SK-N-SH (cell line): ENCODE measurements around the gene LTBP1. TPM values are rescaled to one million over a fixed set of nuclear protein-coding genes. Genes with fewer than 3 reads are reported as not detected.
"Not testable (repeated sequence)": the region's sequence is repeated elsewhere in the genome, so short reads cannot be mapped to it uniquely, and the experiment has no call there.

Experiments
- CTCF ChIA-PET: fragments of 300-600, 350-600 bp; formaldehyde crosslinking; extraction: SDS; loops from one replicate; lab custom pipeline; 2021; lab: Yijun Ruan, JAX
- POLR2A ChIA-PET: fragments of 350-600 bp; sonication (Branson Sonifier 250); formaldehyde crosslinking; extraction: SDS; loops from one replicate; lab custom pipeline; 2020; ENCODE audit warnings: antibody characterized with exemption, inconsistent platforms; lab: Yijun Ruan, JAX
- DNase-seq: peaks from one replicate; pipeline ENCODE4 v3.0.0; 2012
- H2AFZ ChIP-seq: fragments of 200-600 bp; sonication (generic); 2 replicates; pipeline ENCODE4 v1.8.1; 2016; ENCODE audit warnings: antibody characterized with exemption, mild to moderate bottlenecking, low read depth
- H3F3A ChIP-seq: fragments of 200-600 bp; sonication (generic); replicated peaks from 2 replicates; pipeline ENCODE3; 2016; ENCODE audit warnings: antibody characterized with exemption, mild to moderate bottlenecking; ENCODE audit not compliant: insufficient read depth
- H3K27ac ChIP-seq, 2 experiments: fragments of 200-500 bp in 1 of 2; fragments of 200-600 bp in 1 of 2; sonication (Bioruptor generic) in 1 of 2; sonication (generic), shearing (Covaris generic) in 1 of 2; 2 replicates each; pipeline versions ENCODE4 v1.5.1 to v1.6.1; 2014 to 2016; ENCODE audit warnings: low read depth in 2 of 2, inconsistent platforms in 1 of 2, low read length in 1 of 2, mild to moderate bottlenecking in 1 of 2, mixed read lengths in 1 of 2
- H3K27me3 ChIP-seq: fragments of 200-600 bp; sonication (generic), shearing (Covaris generic); 2 replicates; pipeline ENCODE4 v1.6.1; 2016; ENCODE audit warnings: mixed run types; ENCODE audit not compliant: insufficient read depth
- H3K36me3 ChIP-seq, 2 experiments: fragments of 200-500 bp in 1 of 2; fragments of 200-600 bp in 1 of 2; sonication (Bioruptor generic) in 1 of 2; sonication (generic) in 1 of 2; replicated peaks in 1 of 2; 2 replicates each; pipeline versions ENCODE3 to v1.5.1; 2014 to 2016; ENCODE audit warnings: low read length in 1 of 2, mild to moderate bottlenecking in 1 of 2; ENCODE audit not compliant: insufficient read depth in 2 of 2, control insufficient read depth in 1 of 2
- H3K4me1 ChIP-seq, 2 experiments: fragments of 200-500 bp in 1 of 2; fragments of 200-600 bp in 1 of 2; sonication (Bioruptor generic) in 1 of 2; sonication (generic), shearing (Covaris generic) in 1 of 2; 2 replicates each; pipeline versions ENCODE4 v1.5.1 to v1.6.1; 2014 to 2016; ENCODE audit warnings: low read depth in 1 of 2, low read length in 1 of 2, mixed run types in 1 of 2; ENCODE audit not compliant: insufficient read depth in 2 of 2, control insufficient read depth in 1 of 2
- H3K4me2 ChIP-seq: fragments of 200-600 bp; sonication (generic), shearing (Covaris generic); 2 replicates; pipeline ENCODE4 v1.6.1; 2017; ENCODE audit warnings: mixed run types
- H3K4me3 ChIP-seq, 2 experiments: fragments of 200-500 bp in 1 of 2; fragments of 200-600 bp in 1 of 2; sonication (Bioruptor generic) in 1 of 2; sonication (generic), shearing (Covaris generic) in 1 of 2; 2 replicates each; pipeline versions ENCODE4 v1.5.1 to v1.8.1; 2014 to 2016; ENCODE audit warnings: low read depth in 2 of 2, inconsistent platforms in 1 of 2, low read length in 1 of 2, mild to moderate bottlenecking in 1 of 2, mixed read lengths in 1 of 2, moderate library complexity in 1 of 2
- H3K79me2 ChIP-seq: fragments of 200-600 bp; sonication (generic); 2 replicates; pipeline ENCODE4 v1.8.1; 2017; ENCODE audit warnings: mild to moderate bottlenecking; ENCODE audit not compliant: insufficient read depth
- H3K9ac ChIP-seq: fragments of 200-600 bp; sonication (generic); 2 replicates; pipeline ENCODE4 v1.6.1; 2017; ENCODE audit warnings: mixed run types
- H3K9me2 ChIP-seq: fragments of 200-600 bp; sonication (generic); 2 replicates; pipeline ENCODE4 v1.6.1; 2017; ENCODE audit warnings: mixed run types
- H3K9me3 ChIP-seq: fragments of 200-600 bp; sonication (generic); 2 replicates; pipeline ENCODE4 v1.6.1; 2017; ENCODE audit warnings: mixed run types, mild to moderate bottlenecking, moderate library complexity
- H4K20me1 ChIP-seq: fragments of 200-600 bp; sonication (generic); 2 replicates; pipeline ENCODE4 v1.6.1; 2017; ENCODE audit warnings: mild to moderate bottlenecking, mixed run types; ENCODE audit not compliant: insufficient read depth
- MXI1 ChIP-seq: IDR thresholded peaks from 2 replicates; pipeline ENCODE4 v1.6.1; 2012; ENCODE audit warnings: mild to moderate bottlenecking, low read depth, low read length, improper control_type of control experiment
- PBX3 ChIP-seq: IDR thresholded peaks from 2 replicates; pipeline ENCODE4; 2012
- TCF12 ChIP-seq: IDR thresholded peaks from 2 replicates; pipeline ENCODE4 v1.4.0; 2012
- WGBS: methylation state at CpG from one replicate; pipeline ENCODE4 v1.1.6; 2017; ENCODE audit warnings: low lambda C conversion rate; 5-methylcytosine and 5-hydroxymethylcytosine counted together
- polyA plus RNA-seq, 3 experiments: library from polyadenylated mRNA; depleted of rRNA; stranded (reverse); fragments of >200 nt; gene quantifications; 2 replicates each; pipeline ENCODE4 v1.2.3, GENCODE V29; 2012
- TF ChIP-seq, protein P1 (sequence below): IDR thresholded peaks from 2 replicates; pipeline ENCODE4 v1.4.0; 2012; ENCODE audit warnings: low read depth, borderline replicate concordance

LTBP1 gene
- polyA plus RNA-seq, 1 of the 3 experiments (the other 2 are of a cell fraction): 467 TPM

GRCh38 chr2:32915694-32916093, 31.1 kb upstream of the LTBP1 start:
- WGBS: 50% methylated on average over 1 of the region's 1 CpG
- TF ChIP-seq MXI1: no peak
- TF ChIP-seq, protein P1, sequence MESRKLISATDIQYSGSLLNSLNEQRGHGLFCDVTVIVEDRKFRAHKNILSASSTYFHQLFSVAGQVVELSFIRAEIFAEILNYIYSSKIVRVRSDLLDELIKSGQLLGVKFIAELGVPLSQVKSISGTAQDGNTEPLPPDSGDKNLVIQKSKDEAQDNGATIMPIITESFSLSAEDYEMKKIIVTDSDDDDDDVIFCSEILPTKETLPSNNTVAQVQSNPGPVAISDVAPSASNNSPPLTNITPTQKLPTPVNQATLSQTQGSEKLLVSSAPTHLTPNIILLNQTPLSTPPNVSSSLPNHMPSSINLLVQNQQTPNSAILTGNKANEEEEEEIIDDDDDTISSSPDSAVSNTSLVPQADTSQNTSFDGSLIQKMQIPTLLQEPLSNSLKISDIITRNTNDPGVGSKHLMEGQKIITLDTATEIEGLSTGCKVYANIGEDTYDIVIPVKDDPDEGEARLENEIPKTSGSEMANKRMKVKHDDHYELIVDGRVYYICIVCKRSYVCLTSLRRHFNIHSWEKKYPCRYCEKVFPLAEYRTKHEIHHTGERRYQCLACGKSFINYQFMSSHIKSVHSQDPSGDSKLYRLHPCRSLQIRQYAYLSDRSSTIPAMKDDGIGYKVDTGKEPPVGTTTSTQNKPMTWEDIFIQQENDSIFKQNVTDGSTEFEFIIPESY: no peak
- Histone ChIP-seq H3K27me3 (no peaks in the 10 kb centered on the region), H3K36me3 (no peaks in the 10 kb centered on the region), H3F3A (no peaks in the 10 kb centered on the region), H3K9me3 (no peaks in the 10 kb centered on the region), H3K4me3 (no peak overlapping the region), H3K4me1 (no peaks in the 10 kb centered on the region), H3K9ac (no peak overlapping the region), H3K4me2 (no peak overlapping the region), H3K9me2 (no peaks in the 10 kb centered on the region), H3K27ac (no peak overlapping the region), H4K20me1 (no peaks in the 10 kb centered on the region), H3K79me2 (no peaks in the 10 kb centered on the region), H2AFZ (no peak overlapping the region)
- CTCF ChIA-PET: no interaction called here
- POLR2A ChIA-PET: no interaction called here
- no peak for DNase-seq

GRCh38 chr2:32918774-32919173, 28.0 kb upstream of the LTBP1 start:
- H3K27me3 ChIP-seq: no peaks in the 10 kb centered on the region
- WGBS: 35% methylated on average over 6 of the region's 6 CpGs
- no peaks in the 10 kb centered on the region for H3K9me2 ChIP-seq
- H3K9ac ChIP-seq: no peak overlapping the region; the same call in 1 of the 2 replicates
- H3K4me1 ChIP-seq: no peaks in the 10 kb centered on the region
- no peak overlapping the region for H3K4me3 ChIP-seq
- ChIA-PET POLR2A (no interaction called here), CTCF (no interaction called here)
- H3K79me2 ChIP-seq: no peaks in the 10 kb centered on the region
- peak overlapping the region; percentile 32 for H2AFZ ChIP-seq
- H3F3A ChIP-seq: no peaks in the 10 kb centered on the region
- no peaks in the 10 kb centered on the region for H3K9me3 ChIP-seq
- no peak for DNase-seq
- peak overlapping the region; percentile 32 for H3K4me2 ChIP-seq
- no peaks in the 10 kb centered on the region for H3K36me3 ChIP-seq
- TF ChIP-seq PBX3 (no peak), TCF12 (no peak)
- TF ChIP-seq, all 33 proteins: peak for 0
- Histone ChIP-seq H4K20me1 (no peaks in the 10 kb centered on the region), H3K27ac (no peak overlapping the region)

DNA sequence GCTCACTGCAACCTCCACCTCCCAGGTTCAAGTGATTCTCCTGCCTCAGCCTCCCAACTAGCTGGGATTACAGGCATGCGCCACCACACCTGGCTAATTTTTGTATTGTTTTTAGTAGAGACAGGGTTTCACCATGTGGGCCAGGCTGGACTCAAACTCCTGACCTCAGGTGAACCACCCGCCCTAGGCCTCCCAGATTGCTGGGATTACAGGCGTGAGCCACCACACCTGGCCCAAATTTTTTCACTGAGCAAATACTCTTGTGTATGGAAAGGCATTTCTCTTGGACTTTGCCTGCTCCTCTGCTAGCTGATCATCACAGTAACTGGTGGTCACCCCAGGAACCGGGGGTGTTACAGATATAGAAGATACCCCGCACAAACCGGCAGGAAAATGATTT, 26.9 kb upstream of the LTBP1 start:
- H3K27me3 ChIP-seq, H3K79me2 ChIP-seq, H3K36me3 ChIP-seq, H3K4me3 ChIP-seq, H4K20me1 ChIP-seq, H3K4me2 ChIP-seq, H3F3A ChIP-seq, H3K9me2 ChIP-seq, H2AFZ ChIP-seq, POLR2A ChIA-PET, H3K9ac ChIP-seq, H3K4me1 ChIP-seq, DNase-seq, H3K27ac ChIP-seq, H3K9me3 ChIP-seq: not testable (repeated sequence)
- CTCF ChIA-PET: interaction anchor here (0.6 to 1.3 kb wide), 3 partner anchors 10 to 165 kb away, joined by 3 to 4 read pairs (median 3); no protein-coding TSS in a partner anchor
- 52% methylated on average over 6 of the region's 6 CpGs for WGBS

GRCh38 chr2:32921486-32921885, 25.3 kb upstream of the LTBP1 start:
- H3K27me3 ChIP-seq, POLR2A ChIA-PET, H3K27ac ChIP-seq, H3K36me3 ChIP-seq, H3K4me3 ChIP-seq, H3K9ac ChIP-seq, H3K4me2 ChIP-seq, H3K4me1 ChIP-seq, H4K20me1 ChIP-seq, H3F3A ChIP-seq, DNase-seq, H3K9me3 ChIP-seq, H3K9me2 ChIP-seq, H3K79me2 ChIP-seq, CTCF ChIA-PET, H2AFZ ChIP-seq: not testable (repeated sequence)
- WGBS: 62% methylated on average over 5 of the region's 5 CpGs
